Activated B cell treated with CpG ODN at 0.5 μM for 24 hours (primary cell): ENCODE measurements around the gene PLXNA4. TPM values are rescaled to one million over a fixed set of nuclear protein-coding genes. Genes with fewer than 3 reads are reported as not detected.

ENCODE experiments used
- ATAC-seq: fragments of 200-7000 bp; cut with Tn5 transposase; one replicate; pipeline ENCODE4 v1.10.0; 2021; ENCODE audit warnings: low read depth, mild to moderate bottlenecking, moderate library complexity
- CTCF ChIA-PET: fragments of 350-600 bp; sonication (Branson Sonifier 250); formaldehyde crosslinking; loops from one replicate; lab custom pipeline; 2021; ENCODE audit warnings: antibody characterized with exemption; lab: Charles Lee
- POLR2A ChIA-PET: fragments of 350-600 bp; sonication (Branson Sonifier 250); formaldehyde crosslinking; loops from one replicate; lab custom pipeline; 2021; ENCODE audit warnings: antibody characterized with exemption; lab: Charles Lee
- DNase-seq: peaks from one replicate; pipeline ENCODE4 v3.0.0; 2022
- H3K27ac Mint-ChIP-seq: one replicate; pipeline ENCODE4 v1.8.0; 2020; ENCODE audit warnings: mixed read lengths
- H3K27me3 Mint-ChIP-seq: one replicate; pipeline ENCODE4 v1.8.0; 2021; ENCODE audit warnings: mixed read lengths
- H3K36me3 Mint-ChIP-seq: one replicate; pipeline ENCODE4 v1.8.0; 2021; ENCODE audit warnings: low read depth, mixed read lengths
- H3K4me1 Mint-ChIP-seq: one replicate; pipeline ENCODE4 v1.8.0; 2021; ENCODE audit warnings: mixed read lengths
- H3K4me3 Mint-ChIP-seq: one replicate; pipeline ENCODE4 v1.8.0; 2020; ENCODE audit warnings: mild to moderate bottlenecking, mixed read lengths
- H3K9me3 Mint-ChIP-seq: one replicate; pipeline ENCODE4 v1.8.0; 2020; ENCODE audit warnings: mixed read lengths
- CTCF ChIP-seq: fragments of 200-600 bp; IDR thresholded peaks from one replicate; pipeline ENCODE4 v1.8.0; 2022; ENCODE audit warnings: antibody characterized with exemption, mild to moderate bottlenecking
- intact Hi-C: fragments of 100-400 bp; cut with micrococcal nuclease; formaldehyde crosslinking; loops from one replicate; pipeline ENCODE4 v1.15.1; 2024
- total RNA-seq: library from RNA; stranded (reverse); gene quantifications from 2 replicates; pipeline ENCODE4 v1.2.3, GENCODE V29; 2022

PLXNA4 gene
- total RNA-seq, 1 donor from 2014 or later: not detected

DNA sequence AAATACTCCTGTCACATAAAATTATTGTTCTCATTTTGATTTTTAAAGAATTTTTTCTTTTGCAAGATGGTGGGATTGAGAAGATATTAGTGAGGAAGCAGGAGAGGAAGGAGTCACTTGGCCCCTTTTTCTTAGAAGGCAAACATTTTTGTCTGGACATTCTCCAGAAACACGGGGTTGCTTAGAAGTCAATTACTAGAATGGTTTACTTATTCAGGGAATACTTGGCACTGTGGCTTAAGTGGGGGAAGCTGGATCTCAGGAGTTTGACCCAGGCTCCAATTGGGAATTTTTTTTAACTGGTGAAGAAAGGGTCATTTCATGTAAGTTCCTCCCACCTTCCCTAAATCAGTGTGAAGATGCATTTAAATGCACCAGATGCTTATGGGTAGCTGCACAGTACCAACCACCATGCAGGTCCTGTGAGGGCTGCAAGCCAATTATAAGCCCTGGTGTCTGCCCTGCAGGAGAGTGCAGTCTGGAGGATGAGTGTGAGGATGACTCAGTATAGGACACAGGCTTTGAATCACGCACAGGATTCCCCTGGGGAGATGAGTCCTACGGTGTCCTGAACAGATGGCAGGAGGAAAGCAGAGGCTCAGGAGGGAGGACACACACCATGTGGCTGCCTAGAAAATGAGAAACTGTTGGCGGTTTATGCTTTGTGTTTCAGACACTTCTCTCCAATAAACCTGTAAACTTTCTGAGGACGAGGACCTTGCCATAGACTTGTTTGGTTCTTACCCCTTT, 299.1 kb downstream of the PLXNA4 start:
- Mint-ChIP-seq H3K27me3 (peaks cover 9% of the 10 kb centered on the region), H3K36me3 (no peaks in the 10 kb centered on the region), H3K27ac (no peak overlapping the region), H3K4me1 (no peaks in the 10 kb centered on the region), H3K4me3 (no peak overlapping the region), H3K9me3 (no peaks in the 10 kb centered on the region)
- intact Hi-C loops: no loop called here
- TF ChIP-seq CTCF: no peak
- ATAC-seq (no peak), DNase-seq (no peak)
- CTCF ChIA-PET: no interaction called here
- POLR2A ChIA-PET: no interaction called here

- intact Hi-C loops: no loop called here
- Mint-ChIP-seq H3K27me3 (peaks cover 9% of the 10 kb centered on the region), H3K36me3 (no peaks in the 10 kb centered on the region), H3K27ac (no peak overlapping the region), H3K4me3 (no peak overlapping the region), H3K4me1 (no peaks in the 10 kb centered on the region), H3K9me3 (no peaks in the 10 kb centered on the region)
- ChIA-PET CTCF (no interaction called here), POLR2A (no interaction called here)
- TF ChIP-seq CTCF: no peak
- ATAC-seq (no peak), DNase-seq (no peak)
These were observed 300.0 kb downstream of the PLXNA4 start for GRCh38 chr7:132276234-132276630.

- peaks cover 9% of the 10 kb centered on the region for H3K27me3 Mint-ChIP-seq
- no peaks in the 10 kb centered on the region for H3K4me1 Mint-ChIP-seq
- intact Hi-C loops: no loop called here
- no peak for ATAC-seq
- ChIA-PET CTCF (no interaction called here), POLR2A (no interaction called here)
- H3K36me3 Mint-ChIP-seq: no peaks in the 10 kb centered on the region
- no peak overlapping the region for H3K27ac Mint-ChIP-seq
- no peak for TF ChIP-seq CTCF
- H3K4me3 Mint-ChIP-seq: no peak overlapping the region
- H3K9me3 Mint-ChIP-seq: no peaks in the 10 kb centered on the region
- DNase-seq: no peak
These were observed 300.6 kb downstream of the PLXNA4 start for GRCh38 chr7:132275416-132276233.

DNA sequence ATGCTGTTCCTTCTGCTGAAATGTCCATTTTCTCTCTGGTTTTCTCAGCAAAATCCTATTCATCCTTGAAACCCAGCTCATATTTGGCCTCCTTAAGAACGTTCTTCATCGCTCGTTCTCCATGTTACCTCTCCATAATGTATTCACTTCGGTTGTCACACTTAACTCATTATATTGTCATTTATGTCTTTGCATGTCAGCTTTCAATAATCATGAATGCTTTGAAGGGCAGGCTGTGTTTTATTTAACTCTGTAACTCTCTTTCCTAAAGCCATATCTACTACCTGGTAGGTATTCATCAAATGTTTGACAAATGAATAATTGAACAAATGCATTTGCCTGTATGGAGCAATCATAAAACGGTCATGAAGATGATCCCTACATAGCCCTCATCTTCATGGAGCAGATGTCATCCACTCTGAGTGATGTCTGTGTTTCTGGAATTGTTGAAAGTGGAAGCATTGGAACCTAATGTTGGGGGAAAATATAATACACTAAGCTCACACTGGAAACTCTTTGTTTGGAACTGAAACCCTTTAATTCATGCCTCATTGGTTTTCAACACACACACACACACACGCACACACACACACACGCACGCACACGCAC, 303.4 kb downstream of the PLXNA4 start:
- ATAC-seq (no peak), DNase-seq (no peak)
- no peak overlapping the region for H3K4me3 Mint-ChIP-seq
- TF ChIP-seq CTCF: no peak
- H3K27ac Mint-ChIP-seq: no peak overlapping the region
- ChIA-PET CTCF (no interaction called here), POLR2A (no interaction called here)
- no peaks in the 10 kb centered on the region for H3K4me1 Mint-ChIP-seq
- H3K9me3 Mint-ChIP-seq: no peaks in the 10 kb centered on the region
- H3K36me3 Mint-ChIP-seq: no peaks in the 10 kb centered on the region
- H3K27me3 Mint-ChIP-seq: peaks cover 2% of the 10 kb centered on the region
- intact Hi-C loops: no loop called here

- Mint-ChIP-seq H3K4me1 (no peaks in the 10 kb centered on the region), H3K27ac (no peak overlapping the region), H3K27me3 (no peaks in the 10 kb centered on the region), H3K4me3 (no peak overlapping the region), H3K36me3 (no peaks in the 10 kb centered on the region), H3K9me3 (no peaks in the 10 kb centered on the region)
- POLR2A ChIA-PET: no interaction called here
- ATAC-seq (no peak), DNase-seq (no peak)
- intact Hi-C loops: no loop called here
- no peak for TF ChIP-seq CTCF
- CTCF ChIA-PET: no interaction called here
These were observed 305.8 kb downstream of the PLXNA4 start for GRCh38 chr7:132270517-132270916.
